Gastrocnemius medialis (tissue), 4 donors: ENCODE data around the gene DHX34.

Source experiments
- CTCF ChIP-seq, 5 experiments: fragments of 450-650 bp in 3 of 5; fragments of 200-600 bp in 2 of 5; sonication (generic) in 2 of 5; IDR thresholded peaks in 4 of 5; conservative IDR thresholded peaks in 1 of 5; 1 replicate in 4 of 5; 2 replicates in 1 of 5; pipeline ENCODE4 v1.5.1; 2016 to 2019; ENCODE audit warnings: antibody characterized with exemption in 5 of 5, mild to moderate bottlenecking in 3 of 5, moderate library complexity in 3 of 5
- POLR2A ChIP-seq, 2 donors: fragments of 450-650 bp; IDR thresholded peaks; one replicate each; pipeline ENCODE4 v1.6.1; 2017; ENCODE audit warnings: antibody characterized with exemption in 2 of 2, mild to moderate bottlenecking in 2 of 2, moderate library complexity in 2 of 2

- TF ChIP-seq CTCF (IDR thresholded peaks at IDR 0.05 in 4 of 5, conservative IDR thresholded peaks at IDR 0.05 in 1 of 5): no peak
- no peak for TF ChIP-seq POLR2A (IDR thresholded peaks at IDR 0.05)
Observed at GRCh38 chr19:47343194-47343802, 5.8 kb upstream of the DHX34 start.
